ENCODE results near the gene ETV6.

Gene ETV6

DNA sequence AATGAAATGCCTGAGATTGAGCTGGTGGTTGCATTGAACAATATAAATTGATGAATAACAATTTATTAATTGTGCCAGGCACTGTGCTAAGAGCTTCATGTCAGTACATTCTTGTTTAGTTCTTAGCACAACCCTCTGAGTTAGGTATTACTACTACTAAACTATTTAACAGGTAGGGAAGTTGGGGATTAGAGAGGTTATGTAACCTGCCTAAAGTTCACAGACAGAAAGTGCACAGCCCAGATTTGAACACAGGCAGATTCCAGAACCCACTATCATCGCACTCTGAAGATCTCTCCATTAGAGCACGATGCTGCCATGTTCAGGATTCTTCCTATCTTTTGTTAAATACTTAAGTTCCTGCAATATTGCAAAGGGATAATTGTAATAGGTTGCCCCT, 49.3 kb downstream of the ETV6 start:
- in situ Hi-C loops (cut with MboI; ENCODE audit: low sequenced_read_pairs, unreplicated experiment) = no loop called here
- TF ChIP-seq, protein P1, sequence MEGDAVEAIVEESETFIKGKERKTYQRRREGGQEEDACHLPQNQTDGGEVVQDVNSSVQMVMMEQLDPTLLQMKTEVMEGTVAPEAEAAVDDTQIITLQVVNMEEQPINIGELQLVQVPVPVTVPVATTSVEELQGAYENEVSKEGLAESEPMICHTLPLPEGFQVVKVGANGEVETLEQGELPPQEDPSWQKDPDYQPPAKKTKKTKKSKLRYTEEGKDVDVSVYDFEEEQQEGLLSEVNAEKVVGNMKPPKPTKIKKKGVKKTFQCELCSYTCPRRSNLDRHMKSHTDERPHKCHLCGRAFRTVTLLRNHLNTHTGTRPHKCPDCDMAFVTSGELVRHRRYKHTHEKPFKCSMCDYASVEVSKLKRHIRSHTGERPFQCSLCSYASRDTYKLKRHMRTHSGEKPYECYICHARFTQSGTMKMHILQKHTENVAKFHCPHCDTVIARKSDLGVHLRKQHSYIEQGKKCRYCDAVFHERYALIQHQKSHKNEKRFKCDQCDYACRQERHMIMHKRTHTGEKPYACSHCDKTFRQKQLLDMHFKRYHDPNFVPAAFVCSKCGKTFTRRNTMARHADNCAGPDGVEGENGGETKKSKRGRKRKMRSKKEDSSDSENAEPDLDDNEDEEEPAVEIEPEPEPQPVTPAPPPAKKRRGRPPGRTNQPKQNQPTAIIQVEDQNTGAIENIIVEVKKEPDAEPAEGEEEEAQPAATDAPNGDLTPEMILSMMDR (IDR thresholded peaks at IDR 0.05; ENCODE audit: borderline replicate concordance, control extremely low read depth, extremely low read depth, insufficient read depth, missing control alignments) = no peak
- no peak for DNase-seq (ENCODE audit: low spot score)

DNA sequence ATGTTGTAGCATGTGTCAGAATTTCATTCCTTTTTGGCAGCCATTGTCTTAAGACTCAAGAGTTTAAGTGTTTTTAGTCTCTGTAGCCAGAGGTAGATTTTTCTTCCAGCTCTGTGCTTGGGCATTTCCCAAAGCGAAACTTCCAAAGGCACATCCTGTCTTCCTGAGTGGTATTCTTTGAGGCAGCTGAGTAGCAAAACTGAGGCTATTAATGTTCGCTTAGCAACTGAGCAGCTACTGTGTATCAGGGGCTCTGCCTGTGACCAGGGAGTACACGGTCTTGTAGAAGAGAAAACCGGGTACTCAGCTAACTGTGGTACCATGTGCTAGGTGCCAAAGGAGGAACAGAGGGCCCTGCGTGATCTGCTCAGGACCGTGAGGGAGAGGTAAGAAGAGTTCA, 52.0 kb downstream of the ETV6 start:
- in situ Hi-C loops (cut with MboI; ENCODE audit: low sequenced_read_pairs, unreplicated experiment) = no loop called here
- no peak for DNase-seq (ENCODE audit: low spot score)

DNA sequence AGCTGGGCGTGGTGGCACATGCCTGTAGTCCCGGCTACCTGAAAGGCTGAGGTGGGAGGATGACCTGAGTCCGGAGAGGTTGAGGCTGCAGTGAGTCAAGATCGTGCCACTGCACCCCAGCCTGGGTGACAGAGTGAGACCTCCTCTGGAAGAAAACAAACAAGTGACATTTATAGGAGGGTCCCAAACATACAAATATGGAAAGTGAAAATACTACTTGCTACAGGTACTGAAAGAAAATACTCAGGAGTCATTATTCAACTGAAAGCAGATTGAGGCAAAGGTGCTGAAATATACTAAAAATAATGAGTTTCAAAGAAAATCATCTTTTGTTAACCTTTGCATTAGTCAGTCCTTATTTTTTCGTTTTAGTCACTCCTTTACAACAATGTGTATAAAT, 53.5 kb downstream of the ETV6 start:
- TF ChIP-seq, protein P1 (IDR thresholded peaks at IDR 0.05; ENCODE audit: borderline replicate concordance, control extremely low read depth, extremely low read depth, insufficient read depth, missing control alignments) = no peak
- peak; percentile 36 for DNase-seq (ENCODE audit: low spot score)
- in situ Hi-C loops (cut with MboI; ENCODE audit: low sequenced_read_pairs, unreplicated experiment) = no loop called here

More for the DNA sequence above, 52.0 kb downstream of the ETV6 start:
- TF ChIP-seq, protein P1 (IDR thresholded peaks at IDR 0.05; ENCODE audit: borderline replicate concordance, control extremely low read depth, extremely low read depth, insufficient read depth, missing control alignments) = no peak

DNA sequence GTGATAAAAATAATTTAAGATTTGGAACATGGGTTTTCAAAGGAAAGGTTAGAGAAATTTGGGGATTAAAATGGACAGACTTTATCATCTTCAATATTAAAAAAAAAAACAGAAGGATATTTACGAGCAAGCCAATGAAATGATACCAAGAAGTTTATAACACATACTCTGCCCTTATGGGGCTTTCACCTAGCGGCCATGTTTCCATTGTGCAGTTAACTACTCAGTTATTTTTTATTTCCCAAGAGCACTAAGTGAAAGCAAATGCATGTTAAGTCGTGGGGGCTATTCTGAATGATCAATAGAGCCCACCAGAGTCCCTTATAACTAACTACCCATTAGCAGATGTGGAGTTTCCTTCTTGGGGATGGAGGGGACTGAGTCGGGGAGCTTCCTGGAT, 53.9 kb downstream of the ETV6 start:
- in situ Hi-C loops (cut with MboI; ENCODE audit: low sequenced_read_pairs, unreplicated experiment) = no loop called here
- DNase-seq (ENCODE audit: low spot score) = no peak
- TF ChIP-seq, protein P1 (IDR thresholded peaks at IDR 0.05; ENCODE audit: borderline replicate concordance, control extremely low read depth, extremely low read depth, insufficient read depth, missing control alignments) = no peak

DNA sequence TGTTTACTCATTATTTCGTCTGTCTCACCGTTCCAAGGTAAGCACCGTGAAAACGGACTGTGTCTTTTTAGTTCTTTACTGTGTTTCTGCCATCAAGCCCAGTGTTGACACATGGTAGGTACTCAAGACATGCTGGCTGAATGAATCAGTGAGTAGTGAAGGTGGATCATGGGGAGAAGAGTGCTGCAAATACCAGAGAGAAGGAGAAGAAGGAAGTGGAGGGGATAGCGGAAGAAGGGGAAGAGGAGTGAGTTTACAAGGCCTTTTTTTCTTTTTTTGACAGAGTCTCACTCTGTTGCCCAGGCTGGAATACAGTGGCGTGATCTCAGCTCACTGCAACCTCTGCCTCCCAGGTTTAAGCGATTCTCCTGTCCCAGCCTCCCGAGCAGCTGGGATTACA, 54.6 kb downstream of the ETV6 start:
- DNase-seq (ENCODE audit: low spot score) = no peak
- in situ Hi-C loops (cut with MboI; ENCODE audit: low sequenced_read_pairs, unreplicated experiment) = no loop called here
- TF ChIP-seq, protein P1 (IDR thresholded peaks at IDR 0.05; ENCODE audit: borderline replicate concordance, control extremely low read depth, extremely low read depth, insufficient read depth, missing control alignments) = no peak

DNA sequence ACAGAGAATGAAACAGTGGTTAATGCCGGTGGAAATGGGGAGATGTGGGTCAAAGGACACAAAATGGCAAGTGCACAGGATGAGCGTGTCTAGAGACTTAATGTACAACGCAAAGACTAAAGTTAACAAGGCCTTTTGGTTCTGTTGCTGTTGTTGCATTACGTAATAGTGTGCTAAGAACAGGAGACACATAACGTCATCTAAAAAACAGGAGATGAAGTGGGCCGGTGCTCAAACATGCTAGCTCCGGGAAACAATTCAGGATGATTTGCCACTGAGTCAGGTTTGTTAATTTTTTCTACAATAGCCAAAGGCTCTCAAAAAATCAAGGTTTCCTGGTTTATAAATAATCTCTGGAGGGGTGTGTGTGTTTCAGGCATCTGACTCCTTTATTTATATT, 55.5 kb downstream of the ETV6 start:
- TF ChIP-seq, protein P1 (IDR thresholded peaks at IDR 0.05; ENCODE audit: borderline replicate concordance, control extremely low read depth, extremely low read depth, insufficient read depth, missing control alignments) = no peak
- no peak for DNase-seq (ENCODE audit: low spot score)
- in situ Hi-C loops (cut with MboI; ENCODE audit: low sequenced_read_pairs, unreplicated experiment) = no loop called here

Measured in GM13976 (cell line).